Measurements from ENCODE around the gene ERVH48-1.
"Not testable (repeated sequence)": the region's sequence is repeated elsewhere in the genome, so short reads cannot be mapped to it uniquely, and the experiment has no call there.

ERVH48-1 gene

GRCh38 chr21:42922918-42923317 lies 2.5 kb downstream of the ERVH48-1 start:
- intact Hi-C loops (cut with DNase I), result no loop called here
- no peak for DNase-seq

DNA sequence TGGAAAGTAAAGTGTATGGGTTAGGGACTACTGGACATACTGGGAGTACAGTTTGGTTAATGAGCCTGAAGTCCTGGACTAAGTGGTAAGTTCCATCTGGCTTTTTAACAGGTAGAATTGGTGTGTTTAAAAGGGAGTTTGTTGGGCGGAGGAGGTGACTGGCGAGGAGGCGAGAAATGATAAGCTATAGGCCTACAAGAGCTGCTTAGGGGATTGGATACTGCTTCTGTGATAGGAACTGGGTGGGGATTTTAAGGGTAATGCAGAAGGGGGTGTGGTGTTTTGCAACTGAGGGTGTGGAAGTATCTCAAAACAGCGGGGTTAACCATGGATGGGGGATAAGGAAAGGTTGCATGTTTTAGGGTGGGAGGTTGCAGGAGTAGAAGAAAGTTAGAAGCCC lies 3.5 kb downstream of the ERVH48-1 start:
- DNase-seq, result no peak
- intact Hi-C loops (cut with DNase I), result no loop called here

- intact Hi-C loops (cut with DNase I), result no loop called here
- no peak for DNase-seq
These were observed 7.1 kb downstream of the ERVH48-1 start for GRCh38 chr21:42918291-42918690.

DNA sequence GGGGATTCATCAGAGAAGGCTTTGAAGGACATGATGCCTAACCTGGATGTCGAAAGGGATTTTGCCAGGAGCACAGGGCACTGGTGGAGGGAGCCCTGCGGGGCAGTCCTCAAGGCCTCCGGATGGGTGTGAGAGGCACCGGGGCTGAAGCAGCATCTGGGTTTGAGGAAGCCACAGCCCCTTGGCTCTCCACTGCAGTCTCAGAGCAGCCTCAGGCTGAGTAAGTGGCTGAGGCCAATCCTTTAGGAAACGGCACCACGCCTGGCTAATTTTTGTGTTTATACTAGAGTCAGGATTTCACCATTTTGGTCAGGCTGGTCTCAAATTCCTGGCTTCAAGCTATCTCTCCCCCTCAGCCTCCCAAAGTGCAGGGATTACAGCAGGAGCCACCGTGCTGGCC lies 12.0 kb downstream of the ERVH48-1 start:
- intact Hi-C loops (cut with DNase I), result no loop called here

GRCh38 chr21:42911920-42912319 lies 13.5 kb downstream of the ERVH48-1 start:
- intact Hi-C loops (cut with DNase I); DNase-seq: not testable (repeated sequence)

More for the DNA sequence above, 12.0 kb downstream of the ERVH48-1 start:
- DNase-seq, result no peak

DNA sequence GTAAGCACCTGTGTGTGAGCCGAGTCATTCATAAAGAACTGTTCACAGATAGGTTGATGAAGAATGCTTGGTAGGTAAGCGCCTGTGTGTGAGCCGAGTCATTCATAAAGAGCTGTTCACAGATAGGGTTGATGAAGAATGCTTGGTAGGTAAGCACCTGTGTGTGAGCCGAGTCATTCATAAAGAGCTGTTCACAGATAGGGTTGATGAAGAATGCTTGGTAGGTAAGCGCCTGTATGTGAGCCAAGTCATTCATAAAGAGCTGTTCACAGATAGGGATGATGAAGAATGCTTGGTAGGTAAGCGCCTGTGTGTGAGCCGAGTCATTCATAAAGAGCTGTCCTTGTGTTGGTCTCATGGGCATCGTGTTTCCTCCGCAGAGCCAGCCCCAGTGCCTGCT lies 16.9 kb downstream of the ERVH48-1 start:
- intact Hi-C loops (cut with DNase I); DNase-seq: not testable (repeated sequence)

DNA sequence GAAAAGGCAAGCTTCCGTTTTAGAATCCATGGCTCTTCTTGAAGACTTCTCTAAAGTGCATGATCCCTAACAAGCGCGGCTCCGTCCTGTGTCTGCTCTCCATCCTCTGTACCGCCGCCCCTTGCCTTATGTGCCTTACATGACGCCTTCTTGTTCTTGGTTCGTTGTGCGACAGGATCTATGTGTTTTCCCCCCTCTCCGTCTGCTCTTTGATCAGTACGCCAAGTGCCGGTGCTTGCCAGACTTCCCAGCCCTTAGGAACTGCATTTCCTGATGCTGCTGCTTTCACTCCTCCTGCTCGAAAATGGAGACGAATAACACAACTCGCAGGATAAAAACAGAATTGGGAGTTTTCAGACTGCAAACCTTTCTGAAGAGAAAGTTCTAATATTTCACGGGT lies 19.2 kb downstream of the ERVH48-1 start:
- no peak for DNase-seq
- intact Hi-C loops (cut with DNase I), result no loop called here

DNA sequence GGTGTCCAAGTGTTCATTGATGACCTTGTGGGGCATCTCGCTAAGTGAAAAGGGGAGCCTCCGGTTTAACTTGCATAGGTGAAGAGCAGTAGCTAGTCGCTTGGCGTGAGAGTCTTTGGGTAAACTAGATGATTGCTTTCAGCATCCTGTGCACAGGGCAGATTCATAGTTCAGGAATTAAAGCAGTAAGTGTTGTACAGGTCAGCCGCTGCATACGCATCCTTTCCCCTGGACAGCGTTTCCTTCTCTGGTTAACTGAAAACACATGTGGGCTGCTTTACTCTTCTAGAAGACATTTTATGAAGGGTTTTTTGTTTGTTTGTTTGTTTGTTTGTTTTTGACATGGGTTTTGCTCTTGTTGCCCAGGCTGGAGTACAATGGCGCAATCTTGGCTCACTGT lies 20.2 kb downstream of the ERVH48-1 start:
- DNase-seq, result no peak
- intact Hi-C loops (cut with DNase I), result no loop called here

- intact Hi-C loops (cut with DNase I), result no loop called here
These were observed 21.6 kb downstream of the ERVH48-1 start for GRCh38 chr21:42903817-42904216.

DNA sequence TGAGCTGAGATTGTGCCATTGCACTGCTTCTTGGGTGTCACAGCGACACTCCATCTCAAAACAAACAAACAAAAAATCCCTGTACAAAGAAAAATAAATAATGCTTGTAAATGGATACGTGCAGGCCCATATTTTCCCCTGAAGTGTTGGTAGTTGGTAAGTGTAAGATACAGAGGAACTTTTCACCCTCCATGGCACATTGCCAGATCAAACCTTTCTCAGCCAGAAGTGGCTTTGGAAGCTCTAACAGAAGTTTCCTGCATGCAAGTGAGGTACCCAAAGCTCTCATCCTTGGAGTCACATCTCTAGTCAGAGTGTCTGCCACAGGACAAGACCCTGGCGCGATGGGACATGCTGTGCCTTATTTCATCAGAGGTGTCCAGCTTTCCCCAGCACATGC lies 25.0 kb downstream of the ERVH48-1 start:
- intact Hi-C loops (cut with DNase I), result no loop called here
- DNase-seq, result no peak

More at GRCh38 chr21:42903817-42904216, 21.6 kb downstream of the ERVH48-1 start:
- DNase-seq, result no peak

DNA sequence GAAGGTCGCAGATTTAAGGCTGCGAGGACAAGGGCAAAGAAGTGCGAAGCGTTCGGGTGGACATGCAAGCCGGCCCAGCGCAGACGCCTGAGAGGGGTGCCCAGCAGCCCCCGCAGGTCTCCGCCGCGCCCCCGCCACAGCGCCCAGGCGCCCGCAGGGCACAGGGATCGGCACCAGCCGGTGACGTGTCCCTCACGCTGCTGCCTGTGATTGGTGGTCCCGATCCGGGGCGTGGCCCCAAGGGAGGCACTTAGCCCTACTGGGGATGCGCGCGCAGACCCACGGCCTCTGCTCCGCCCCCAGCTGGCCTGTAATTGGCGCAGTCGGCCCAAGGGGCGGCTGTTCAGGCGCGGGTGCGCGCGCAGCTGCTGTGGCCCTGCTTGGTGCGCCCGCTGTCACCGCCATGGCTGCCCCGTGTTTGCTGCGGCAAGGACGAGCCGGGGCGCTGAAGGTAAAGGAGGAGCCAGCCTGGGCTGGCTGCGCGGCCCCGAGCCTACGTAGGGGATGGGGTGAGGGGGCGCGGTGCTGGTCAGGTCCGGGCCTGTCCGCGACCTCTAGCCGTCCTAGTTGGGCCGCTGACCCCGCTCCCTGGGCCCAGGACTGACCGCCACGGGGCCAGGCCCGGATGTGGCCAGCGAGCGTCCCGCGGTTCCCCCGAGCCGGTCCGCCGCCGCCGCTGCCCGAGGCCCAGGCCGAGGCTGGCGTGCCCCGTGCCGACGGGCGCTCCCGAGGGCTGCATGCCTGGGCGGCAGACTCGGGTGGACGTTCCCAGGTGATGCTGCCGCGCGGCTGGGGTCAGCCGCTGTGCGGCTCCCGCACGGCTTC lies 32.3 kb downstream of the ERVH48-1 start, which contains the start of gene NDUFV3:
TSS of gene NDUFV3 (plus strand) at position 379 of the 825 bp plus-strand sequence. CDS start at position 404, 25 bp downstream.
- intact Hi-C loops (cut with DNase I), result loop anchor here (1.0 kb wide), 1 partner anchor 14 kb away; the partner anchor contains the start of gene WDR4

GRCh38 chr21:42892582-42892930 lies 32.9 kb downstream of the ERVH48-1 start:
- peak in 2 of 42 donors; percentile 9 to 17 for DNase-seq
- intact Hi-C loops (cut with DNase I), result no loop called here

More for the DNA sequence above, 32.3 kb downstream of the ERVH48-1 start, which contains the start of gene NDUFV3:
- peak; percentile 99 to 100 (median 100) for DNase-seq

DNA sequence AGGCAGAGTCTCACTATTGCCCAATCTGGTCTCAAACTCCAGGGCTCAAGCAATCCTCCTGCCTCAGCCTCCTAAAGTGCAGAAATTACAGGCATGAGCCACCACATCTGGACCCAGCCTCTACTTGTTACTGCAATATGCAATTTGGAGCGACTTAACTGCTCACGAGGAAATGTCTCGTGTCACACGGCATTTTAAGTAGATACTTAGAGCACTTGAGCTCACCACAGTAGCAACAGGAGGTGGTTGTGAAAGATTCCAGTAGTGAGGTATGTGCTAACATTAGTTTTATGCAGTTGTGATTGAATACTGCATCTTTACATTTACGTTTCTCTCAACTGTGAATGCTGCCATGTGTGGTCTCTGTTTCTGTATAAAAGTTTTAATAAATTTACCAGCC lies 38.1 kb downstream of the ERVH48-1 start:
- intact Hi-C loops (cut with DNase I), result loop anchor here (10.0 kb wide), 1 partner anchor 87 kb away; the partner anchor contains the start of gene PKNOX1
- no peak for DNase-seq

- DNase-seq, result no peak
- intact Hi-C loops (cut with DNase I), result loop anchor here (10.0 kb wide), 1 partner anchor 91 kb away; the partner anchor contains the start of gene PKNOX1
These were observed 41.5 kb downstream of the ERVH48-1 start for GRCh38 chr21:42883921-42884320.

GRCh38 chr21:42880352-42880751 lies 45.1 kb downstream of the ERVH48-1 start:
- no peak for DNase-seq
- intact Hi-C loops (cut with DNase I), result loop anchor here (10.0 kb wide), 1 partner anchor 94 kb away; the partner anchor contains the start of gene PKNOX1

- intact Hi-C loops (cut with DNase I), result loop anchor here (1.0 to 10.0 kb wide), 2 partner anchors 14 to 874 kb away; partner anchors contain the start of gene NDUFV3
These were observed 46.2 kb downstream of the ERVH48-1 start, which contains the start of gene WDR4 for GRCh38 chr21:42878993-42879787. Gene WDR4 (minus strand): TSS chr21:42879539. CDS start chr21:42879495, 44 bp downstream.

DNA sequence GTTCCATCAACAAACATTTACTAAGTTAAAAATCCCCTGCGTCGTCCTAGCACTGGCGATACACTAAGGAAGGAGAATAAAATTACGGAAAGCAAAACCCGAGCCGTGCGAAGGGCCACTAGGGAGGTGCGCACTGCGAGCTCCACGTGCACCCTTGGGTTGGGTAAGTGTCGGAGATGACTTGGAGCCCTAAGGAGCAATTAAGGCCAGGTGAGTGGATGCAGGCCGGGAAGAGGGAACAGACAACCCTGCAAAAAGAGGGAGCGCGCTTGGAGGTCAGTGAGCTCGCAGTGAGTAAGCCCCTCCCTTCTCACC lies 46.8 kb downstream of the ERVH48-1 start:
- DNase-seq, result no peak
- intact Hi-C loops (cut with DNase I), result loop anchor here (10.0 kb wide), 1 partner anchor 874 kb away; no protein-coding TSS in a partner anchor

More at GRCh38 chr21:42878993-42879787, 46.2 kb downstream of the ERVH48-1 start, which contains the start of gene WDR4:
- DNase-seq, result peak; percentile 87 to 98 (median 93)

DNA sequence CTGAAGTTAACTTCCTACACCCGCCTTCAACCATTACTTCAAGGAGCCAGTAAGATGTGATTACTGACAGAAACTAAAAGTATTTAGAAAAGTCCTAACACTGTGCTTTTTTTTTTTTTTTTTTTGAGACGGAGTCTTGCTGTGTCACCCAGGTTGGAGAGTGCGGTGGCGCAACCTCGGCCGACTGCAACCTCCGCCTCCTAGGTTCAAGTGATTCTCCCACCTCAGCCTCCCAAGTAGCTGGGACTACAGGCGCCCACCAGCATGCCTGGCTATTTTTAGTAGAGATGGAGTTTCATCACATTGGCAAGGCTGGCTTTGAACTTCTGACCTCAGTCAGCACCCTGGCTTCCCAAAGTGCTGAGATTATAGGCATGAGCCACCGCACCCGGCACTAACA lies 49.6 kb downstream of the ERVH48-1 start:
- intact Hi-C loops (cut with DNase I), result loop anchor here (10.0 kb wide), 1 partner anchor 871 kb away; no protein-coding TSS in a partner anchor
- not testable (repeated sequence) for DNase-seq

DNA sequence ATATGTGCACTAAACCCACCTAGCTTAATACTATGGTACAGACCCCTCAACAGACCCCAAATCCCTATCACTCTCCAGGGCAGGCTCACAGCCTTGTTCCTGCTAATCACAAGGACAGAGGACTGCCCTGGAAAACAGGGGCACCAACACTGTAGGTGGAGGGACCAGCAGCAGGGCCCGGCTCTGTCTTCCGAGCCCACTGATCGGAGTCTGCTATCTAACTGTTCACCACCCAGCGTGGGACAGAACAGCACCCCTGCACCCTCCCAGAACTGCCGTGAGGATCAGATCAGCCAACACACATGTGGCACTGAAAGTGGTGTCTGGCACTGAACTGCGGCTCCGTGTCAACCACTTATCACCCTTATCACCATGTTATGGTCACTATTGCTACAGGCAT lies 52.3 kb downstream of the ERVH48-1 start:
- DNase-seq, result no peak
- intact Hi-C loops (cut with DNase I), result loop anchor here (10.0 kb wide), 1 partner anchor 868 kb away; no protein-coding TSS in a partner anchor

All from head of caudate nucleus (tissue), 42 donors.